EH (cell line): ENCODE results near the gene LKAAEAR1.

Experiments
- DNase-seq: peaks from one replicate; pipeline ENCODE4 v3.0.0-alpha.2; 2015; ENCODE audit warnings: low read depth

LKAAEAR1 gene

GRCh38 chr20:64065062-64065973 is 18.9 kb downstream of the LKAAEAR1 start:
- DNase-seq: no peak

DNA sequence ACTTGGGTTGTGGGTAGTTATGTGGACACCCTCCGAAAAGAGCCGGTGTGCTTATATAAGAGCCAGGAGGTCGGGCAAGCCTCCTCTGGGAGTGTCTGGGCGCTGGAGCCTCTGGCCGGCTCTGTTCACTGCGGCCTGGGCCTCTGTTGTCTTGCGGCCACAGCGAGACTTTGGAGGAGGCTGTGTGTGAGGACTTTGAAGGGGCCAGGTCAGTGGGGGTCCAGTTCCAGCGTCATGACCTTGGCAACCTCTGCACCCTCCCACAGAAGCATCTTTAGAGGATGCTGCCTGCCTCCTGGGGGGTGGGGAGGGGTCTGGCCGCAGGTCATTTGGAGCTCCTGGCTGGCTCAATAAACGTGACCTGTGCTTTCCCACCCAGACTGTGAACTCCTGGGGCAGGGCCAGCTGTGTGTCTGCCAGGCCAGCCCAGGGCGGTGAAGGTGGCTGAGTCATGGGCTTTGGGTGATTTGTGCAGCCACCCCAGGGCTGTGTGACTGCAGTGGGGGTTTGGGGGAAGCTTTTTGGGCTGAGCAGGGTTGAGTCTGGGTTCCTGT is 20.0 kb downstream of the LKAAEAR1 start:
- DNase-seq: peak; percentile 80

GRCh38 chr20:64063389-64064144 is 20.6 kb downstream of the LKAAEAR1 start:
- DNase-seq: peak; percentile 35

DNA sequence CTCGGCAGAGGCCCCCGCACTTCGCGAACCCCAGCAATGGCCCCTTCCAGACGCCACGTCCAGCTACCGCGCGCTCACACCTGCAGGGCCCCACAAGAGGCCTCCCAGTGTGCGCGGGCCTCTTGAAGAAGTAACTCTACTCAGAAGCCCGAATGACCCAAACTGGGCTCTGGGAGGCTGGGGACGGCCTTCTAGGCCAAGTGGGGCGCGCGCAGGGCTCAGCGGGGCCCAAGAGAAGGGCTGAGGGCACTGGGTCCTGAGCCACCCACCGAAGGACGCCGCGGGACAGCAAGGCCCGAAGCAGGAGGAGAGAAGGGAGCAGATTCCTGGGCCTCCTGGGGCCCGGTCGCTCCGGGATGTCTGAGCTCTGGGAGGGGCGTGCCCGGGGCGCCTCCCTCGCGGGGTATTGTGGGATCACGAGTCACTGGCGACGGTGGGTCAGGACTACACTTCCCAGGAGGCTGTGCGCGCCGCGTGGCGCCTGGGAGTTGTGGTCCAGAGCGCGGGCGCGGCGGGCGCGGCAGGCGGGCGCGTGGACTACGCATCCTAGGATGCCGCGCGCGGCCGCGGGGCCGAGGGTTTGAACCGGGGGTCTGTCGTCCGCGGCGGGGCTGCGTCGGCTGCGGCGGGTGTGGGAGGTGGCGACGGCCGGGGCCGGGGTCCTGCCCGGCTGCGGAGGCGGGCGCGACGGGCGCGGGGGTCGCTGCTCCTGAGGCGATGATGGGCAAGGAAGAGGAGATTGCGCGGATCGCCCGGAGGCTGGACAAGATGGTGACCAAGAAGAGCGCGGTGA is 21.4 kb downstream of the LKAAEAR1 start, which contains the start of gene TCEA2:
TCEA2 (plus strand) TSS at position 603 of the 793 bp plus-strand sequence; CDS start at position 718, 115 bp downstream.
- peak; percentile 95 for DNase-seq

DNA sequence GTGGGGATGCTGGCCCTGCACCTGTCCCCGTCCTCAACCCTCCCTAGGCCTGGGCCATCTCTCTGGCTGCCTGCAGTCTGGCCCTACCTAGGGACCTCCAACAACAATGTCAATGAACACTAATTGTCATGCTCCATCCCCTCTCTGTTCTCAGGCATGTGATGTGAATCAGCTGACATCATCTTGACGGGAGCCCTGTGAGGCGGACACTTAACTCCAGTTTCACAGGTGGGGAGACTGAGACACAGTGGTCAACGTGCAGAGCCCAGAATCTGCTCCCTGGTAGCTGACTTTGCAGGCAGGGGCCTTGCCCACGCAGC is 22.0 kb downstream of the LKAAEAR1 start:
- no peak for DNase-seq

GRCh38 chr20:64058536-64058935 is 25.7 kb downstream of the LKAAEAR1 start:
- DNase-seq: peak; percentile 29

- peak; percentile 65 for DNase-seq
Measured at GRCh38 chr20:64057628-64058498, 26.3 kb downstream of the LKAAEAR1 start.

DNA sequence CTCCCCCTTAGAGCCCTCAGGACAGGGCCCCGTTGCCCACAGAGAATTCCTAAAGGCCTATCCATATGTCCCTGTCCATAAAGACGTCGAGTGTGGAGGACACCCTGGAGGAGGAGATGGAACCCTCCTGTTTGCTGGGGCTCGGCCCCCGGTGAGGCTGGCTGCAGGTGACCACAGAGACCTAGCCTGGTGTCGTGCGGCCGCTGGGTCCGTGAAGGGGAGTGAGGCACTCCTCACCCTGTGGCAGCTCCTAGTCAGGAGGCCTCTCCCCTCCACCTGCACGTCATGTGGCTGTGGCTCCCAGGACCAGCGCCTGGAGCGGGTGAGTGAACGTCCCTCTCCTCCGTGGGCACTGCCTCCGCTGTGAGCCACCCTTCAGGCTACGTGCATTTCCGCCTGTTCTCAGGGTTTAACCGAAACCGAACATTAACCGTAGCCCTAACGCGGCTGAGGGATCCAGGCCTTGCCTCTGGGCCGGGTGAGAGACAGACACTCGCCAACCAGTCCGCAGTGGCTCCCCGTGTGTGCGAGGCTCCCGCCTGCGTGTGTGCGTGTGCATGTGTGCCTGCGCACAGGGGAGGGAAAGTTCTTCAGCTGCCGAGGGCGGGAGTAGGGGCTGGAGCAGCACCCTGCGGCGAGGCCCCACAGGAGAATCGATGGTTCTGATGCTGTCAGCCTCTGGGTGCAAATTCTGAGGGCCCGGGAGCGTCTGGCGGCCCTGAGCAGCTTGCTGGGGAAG is 27.1 kb downstream of the LKAAEAR1 start:
- no peak for DNase-seq

- DNase-seq: no peak
Measured at GRCh38 chr20:64056639-64056888, 27.6 kb downstream of the LKAAEAR1 start.

DNA sequence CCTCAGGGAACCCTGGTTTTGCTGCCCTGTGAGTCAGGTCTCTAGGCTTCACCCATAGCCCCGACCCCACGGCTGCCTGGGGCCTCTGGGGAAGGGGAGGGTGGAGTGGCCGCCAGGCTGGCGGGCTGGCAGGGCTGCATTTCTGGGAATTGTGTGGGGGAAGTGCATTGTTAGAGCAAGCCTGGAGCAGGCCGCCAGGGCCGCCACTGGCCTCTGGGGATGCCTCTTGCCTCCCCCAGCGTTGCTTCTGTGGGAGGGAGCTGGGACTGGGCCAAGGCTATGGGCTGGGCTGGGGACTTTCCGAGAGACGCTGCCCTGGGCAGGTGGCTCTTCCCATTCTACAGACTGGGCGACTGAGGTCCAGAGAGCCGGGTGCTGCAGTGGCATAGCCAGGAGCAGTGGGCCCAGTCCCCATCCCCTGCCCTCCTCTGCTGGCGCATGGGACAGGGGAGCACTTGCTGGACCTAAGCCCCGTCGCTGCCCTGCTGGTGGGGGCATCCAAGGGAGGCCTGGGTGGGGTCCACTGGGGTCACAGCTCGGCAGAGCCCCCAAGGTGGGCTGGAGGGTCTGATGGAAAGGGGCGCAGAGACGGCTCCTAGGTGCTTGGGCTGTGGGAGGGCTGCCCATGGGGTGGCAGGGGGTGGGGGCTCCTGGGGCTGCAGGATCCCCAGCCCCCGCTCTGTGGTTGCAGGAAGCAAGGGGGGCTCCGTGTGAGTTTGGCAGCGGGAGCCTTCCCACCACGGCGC is 28.1 kb downstream of the LKAAEAR1 start:
- DNase-seq: peak; percentile 19

DNA sequence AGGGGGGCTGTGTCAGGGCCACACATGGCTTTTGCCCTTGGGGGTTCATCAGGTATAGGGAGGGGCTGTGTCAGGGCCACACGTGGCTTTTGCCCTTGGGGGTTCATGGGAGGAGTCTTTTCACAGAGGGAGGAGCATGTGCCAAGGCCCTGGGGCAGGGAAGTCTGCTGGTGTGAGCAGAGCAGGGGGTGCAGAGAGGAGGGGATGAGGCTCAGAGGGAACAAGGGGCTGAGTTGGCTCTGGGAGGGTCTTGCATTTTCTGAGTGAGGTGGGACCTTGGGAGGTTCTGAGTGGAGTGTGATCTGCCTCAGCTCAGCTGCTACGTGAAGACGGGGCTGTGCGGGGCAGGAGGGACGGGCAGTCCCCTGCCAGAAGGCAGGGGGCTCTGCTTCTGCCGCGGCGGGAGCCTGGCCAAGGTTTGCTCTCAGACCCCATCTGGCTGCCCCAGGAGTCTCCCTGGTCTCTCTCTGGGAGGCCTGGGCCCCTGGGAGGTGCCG is 28.8 kb downstream of the LKAAEAR1 start:
- no peak for DNase-seq

- DNase-seq: no peak
Measured at GRCh38 chr20:64053841-64054661, 30.1 kb downstream of the LKAAEAR1 start.

GRCh38 chr20:64052987-64053840 is 31.0 kb downstream of the LKAAEAR1 start:
- DNase-seq: no peak

- DNase-seq: no peak
Measured at GRCh38 chr20:64052326-64052722, 31.9 kb downstream of the LKAAEAR1 start.

- DNase-seq: no peak
Measured at GRCh38 chr20:64051561-64052325, 32.5 kb downstream of the LKAAEAR1 start.

- no peak for DNase-seq
Measured at GRCh38 chr20:64051033-64051452, 33.2 kb downstream of the LKAAEAR1 start.
